NCI-H82 treated with DMSO at 0.1 percent for 48 hours (cell line): Measurements from ENCODE around the gene ZNF319.
"Not testable (repeated sequence)": the region's sequence is repeated elsewhere in the genome, so short reads cannot be mapped to it uniquely, and the experiment has no call there.

Experiments
- DNase-seq: peaks from one replicate; lab custom pipeline; 2025; ENCODE audit not compliant: unreplicated experiment; lab: John Stamatoyannopoulos, UW

Gene ZNF319

DNA sequence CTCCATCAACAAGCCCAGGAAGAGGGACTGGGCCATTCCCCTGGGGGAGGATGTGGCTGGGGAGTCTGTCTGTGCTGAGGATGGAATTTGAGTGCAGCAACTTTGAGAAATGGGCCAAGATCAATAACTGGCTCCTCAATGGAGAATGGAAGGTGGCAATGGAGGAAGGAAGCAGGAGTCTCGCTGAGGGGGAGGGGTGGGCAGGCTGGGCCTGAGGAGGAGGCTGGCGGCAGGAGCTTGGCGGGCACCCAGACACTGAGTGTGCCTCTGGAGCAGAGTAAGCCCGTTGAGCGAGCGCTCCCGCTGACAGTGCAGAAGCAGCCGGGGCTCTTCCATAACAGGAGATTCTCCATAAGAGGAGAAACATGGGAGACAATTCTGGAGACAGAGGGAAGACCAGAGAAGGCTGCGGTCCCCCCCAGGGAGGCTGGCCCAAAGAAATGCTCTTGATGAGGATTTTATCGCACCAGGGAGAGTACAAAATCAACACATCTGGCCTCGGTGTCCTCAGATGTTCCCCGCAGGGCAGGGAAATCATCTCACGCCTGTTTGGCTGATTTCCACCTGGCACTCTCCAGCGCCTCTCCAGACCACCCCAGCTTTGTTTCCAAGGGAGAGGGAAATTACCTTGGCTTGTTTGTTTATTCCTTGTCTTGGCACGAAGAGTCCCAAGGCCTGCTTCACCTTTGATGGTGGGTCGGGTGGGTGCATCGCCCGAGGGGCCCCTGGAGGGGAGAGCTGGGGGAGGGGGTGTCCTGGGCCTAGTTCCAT, 22.3 kb upstream of the ZNF319 start:
- no peak for DNase-seq

DNA sequence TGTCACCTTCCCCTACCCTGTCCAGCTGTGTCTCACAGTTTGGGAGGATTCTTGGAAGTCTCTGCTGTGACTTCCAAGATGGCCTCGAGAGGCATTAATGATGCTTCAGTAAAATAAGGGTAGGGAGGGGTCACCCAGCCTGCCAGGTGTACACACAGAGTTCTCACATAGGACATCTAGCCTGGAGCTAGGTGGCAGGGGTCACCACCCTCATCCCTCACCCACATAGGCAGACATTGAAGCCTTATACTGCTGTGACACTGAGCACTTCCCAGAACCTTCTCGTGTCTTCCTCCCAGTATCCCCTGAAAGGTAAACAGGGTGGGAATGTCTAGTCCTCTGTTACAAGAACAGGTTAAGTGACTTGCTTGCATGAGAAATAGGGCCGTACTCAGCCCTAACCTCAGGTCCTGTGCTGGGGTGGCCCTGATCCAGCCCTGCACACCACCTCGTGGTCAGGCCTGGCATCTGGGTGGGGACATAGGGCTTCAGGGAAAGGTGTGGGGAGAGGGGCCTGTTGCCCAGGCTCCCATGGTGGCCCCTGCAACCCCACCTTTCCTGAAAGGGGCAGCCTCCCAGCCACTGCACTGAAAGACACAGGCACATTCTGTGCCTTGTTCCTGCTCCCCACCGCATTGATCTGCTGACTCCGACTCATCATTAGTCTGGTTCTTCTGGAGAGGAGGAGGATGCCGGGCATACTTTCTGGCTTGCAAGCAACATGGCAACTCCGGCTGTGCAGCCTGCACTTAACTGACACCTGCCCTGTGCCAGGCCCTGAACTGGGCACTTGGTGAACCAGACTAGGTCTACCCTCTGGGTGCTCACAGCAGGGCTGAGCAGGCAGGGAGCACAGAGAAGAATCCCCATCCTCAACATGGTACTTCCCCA, 21.4 kb upstream of the ZNF319 start:
- no peak for DNase-seq

DNA sequence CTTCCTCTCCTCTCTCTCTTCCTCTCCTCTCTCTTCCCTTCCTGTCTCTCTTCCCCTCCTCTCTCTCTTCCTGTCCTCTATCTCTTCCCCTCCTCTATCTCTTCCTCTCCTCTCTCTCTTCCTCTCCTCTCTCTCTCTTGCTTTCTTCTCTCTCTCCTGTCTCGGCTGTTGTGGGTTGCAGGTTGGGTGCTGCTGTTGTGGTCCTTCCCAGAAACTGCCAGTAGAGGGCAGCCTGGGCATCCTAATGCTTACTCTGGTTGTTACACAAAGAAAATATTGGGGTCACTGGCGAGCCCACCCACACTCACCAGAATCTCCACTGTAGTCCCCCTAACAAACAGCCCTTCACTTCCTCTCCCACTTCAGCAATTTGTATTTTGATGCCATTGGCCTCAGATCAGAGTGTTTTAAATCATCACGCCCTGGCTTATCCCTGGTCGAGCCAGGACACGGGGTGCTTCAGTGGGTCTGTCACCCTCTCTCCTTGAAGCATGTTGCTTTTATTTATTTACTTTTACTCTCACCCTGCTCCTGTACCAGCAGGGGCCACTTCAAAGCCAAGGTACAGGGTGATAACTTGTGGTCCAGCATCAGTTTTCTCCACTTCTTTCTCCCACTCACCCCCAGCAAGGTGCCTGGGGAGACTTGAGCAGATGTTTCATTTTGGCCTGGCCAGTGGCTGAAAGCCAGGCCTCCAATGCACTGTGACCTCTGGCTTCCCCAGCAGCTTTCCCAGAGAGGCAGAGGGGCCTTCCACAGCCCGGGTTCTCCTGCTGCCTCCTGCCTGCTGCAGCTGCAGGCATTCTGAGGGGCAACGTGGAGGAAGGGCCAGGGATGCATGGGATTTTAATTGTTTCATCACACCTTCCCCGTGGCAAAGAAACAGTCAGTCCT, 20.4 kb upstream of the ZNF319 start:
- no peak for DNase-seq

DNA sequence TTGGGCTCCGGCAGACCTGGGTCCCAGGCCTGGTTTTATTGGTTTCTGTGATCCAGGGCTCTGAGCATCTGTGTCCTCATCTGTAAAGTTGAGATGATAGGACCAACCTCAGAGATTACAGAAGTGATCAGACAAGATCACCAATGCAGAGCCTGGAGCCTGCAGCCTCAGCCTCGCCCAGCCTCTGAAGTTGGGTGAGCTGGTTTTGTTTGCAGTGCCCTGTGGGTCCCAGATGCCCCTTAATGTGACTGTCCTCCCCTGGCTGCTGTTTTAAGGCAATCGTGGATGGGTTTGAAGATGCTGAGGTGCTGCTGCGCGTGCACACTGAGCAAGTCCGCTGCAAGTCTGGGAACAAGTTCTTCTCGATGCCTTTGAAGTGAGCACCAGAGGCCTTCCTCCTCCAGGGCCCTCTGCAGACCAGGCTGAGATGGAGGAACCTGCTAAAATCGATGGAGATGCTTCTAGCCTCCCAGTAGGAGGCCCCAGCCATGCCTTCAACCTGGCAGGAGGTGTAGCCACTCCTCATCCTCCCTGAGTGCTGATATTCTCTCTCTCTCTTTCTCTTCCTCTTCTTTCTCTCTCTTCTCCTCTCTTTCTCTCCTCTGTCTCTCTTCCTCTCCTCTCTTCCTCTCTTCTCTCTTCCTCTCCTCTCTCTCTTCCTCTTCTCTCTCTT, 19.5 kb upstream of the ZNF319 start:
- DNase-seq: no peak

DNA sequence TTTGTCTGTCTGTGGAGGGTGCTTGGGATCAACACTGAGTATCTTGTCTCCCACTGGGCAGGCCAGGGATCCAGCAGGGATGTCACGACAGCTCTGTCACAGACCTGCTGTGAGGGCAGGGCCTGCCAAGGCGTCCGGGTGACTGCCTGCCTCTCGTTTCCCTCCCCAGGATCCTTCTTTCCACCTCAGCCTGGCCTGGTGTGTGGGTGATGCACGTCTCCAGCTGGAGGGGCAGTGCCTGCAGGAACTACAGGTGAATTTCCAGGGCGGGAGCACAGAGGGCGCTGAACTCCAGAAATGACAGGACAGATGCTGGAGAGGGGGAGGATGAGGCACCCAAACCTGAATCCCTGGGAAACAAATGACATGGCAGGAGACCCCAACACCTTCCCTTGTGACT, 18.3 kb upstream of the ZNF319 start:
- DNase-seq: peak; percentile 15

DNA sequence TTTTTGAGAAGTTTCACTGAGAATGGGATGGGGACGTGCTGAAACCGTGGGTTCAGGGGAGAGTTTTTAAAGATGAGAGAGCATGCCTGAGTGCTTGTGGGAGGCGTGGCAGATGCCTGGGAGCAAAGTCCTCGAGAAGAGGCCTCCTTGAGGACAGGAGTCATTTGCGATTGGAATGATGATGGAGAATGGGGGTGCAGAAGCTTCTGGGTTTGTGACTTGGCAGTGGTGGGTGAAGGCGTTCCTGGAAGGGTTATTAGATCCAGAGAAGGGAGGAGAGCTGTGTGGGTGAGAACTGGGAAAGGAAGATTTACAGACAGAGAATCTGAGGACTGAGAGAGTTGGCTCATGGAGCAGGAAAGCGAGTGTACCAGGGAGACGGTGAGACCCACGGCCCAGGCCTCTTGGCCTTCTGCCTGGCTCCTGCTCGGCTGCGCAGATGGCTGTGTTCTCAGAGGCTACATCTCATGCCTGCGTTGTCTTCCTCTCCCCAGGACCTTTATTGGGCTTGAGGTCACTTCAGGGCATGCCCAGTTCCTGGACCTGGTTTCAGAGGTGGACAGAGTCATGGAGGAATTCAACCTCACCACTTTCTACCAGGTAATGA, 16.5 kb upstream of the ZNF319 start:
- no peak for DNase-seq

DNA sequence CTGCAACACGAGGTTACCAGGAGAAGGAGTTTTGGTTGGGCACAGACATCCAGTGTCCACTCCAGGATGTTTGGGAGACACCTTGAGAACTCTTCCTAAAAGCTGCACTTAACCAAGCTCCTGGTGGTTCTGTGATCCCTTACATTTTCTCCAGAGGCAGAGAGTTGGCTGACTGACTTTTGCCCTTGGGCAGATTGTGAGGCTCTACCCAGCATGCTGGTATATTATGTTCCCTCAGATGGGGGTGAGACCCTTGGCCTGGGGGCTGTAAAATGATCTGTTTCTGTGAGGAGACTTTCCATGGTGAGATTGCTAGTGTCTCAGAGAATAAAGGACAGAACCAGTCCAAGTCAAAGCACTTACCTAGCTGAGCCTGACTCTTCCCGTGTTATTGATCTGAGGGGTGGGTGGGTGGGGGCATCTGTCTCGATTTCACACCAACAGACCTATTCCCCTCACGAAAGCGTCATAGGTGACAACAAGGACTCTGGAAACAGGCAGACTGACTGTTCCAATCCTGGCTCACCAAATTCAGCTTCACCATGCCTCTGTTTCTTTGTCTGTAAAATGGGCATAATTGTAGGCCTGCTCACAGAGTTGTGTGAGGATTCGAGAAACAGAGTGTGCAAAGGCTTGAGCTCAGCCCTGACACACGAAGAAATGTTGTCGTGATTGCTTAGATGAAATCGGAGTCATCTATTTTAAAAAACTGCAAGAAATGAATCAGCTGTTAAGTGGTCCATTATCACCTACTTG, 12.9 kb upstream of the ZNF319 start:
- DNase-seq: no peak

DNA sequence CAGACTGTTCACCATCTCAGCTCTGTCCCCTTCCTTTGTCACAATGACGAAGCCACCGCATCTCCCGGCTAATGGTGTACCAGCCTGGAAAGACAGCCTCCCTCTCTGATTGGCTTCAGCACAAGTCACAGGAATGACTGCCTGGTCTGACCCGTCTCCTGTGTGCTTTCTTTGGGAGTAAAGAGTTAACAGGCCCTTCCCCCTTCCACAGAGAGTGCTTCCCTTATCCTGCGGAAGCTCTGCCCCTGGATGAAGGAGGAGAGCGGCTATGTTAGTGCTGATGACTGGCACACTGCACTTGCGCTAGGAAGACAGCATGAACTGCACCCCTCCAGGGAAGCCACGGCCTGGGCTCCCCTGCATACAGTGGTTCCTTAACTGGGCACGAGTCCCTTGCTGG, 12.0 kb upstream of the ZNF319 start:
- no peak for DNase-seq

DNA sequence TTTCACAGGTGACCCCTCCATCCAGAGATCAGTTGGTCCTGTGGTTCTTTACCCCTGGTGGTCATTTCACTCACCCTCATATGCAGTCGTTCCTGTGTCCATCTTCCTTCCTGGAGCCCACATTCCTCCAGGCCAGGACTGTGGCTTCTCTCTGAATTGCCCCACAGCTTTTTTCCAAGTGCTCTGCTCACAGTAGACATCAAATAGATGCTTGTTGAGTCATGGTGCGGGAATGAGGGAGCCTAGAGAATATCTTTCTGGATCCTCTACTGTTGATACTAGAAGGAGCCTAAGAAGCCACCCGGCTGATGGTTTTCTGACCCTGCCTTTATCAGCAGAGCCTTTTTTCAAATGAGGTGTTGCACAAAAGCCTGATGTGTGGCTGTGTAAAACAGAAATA, 11.2 kb upstream of the ZNF319 start:
- DNase-seq: no peak

DNA sequence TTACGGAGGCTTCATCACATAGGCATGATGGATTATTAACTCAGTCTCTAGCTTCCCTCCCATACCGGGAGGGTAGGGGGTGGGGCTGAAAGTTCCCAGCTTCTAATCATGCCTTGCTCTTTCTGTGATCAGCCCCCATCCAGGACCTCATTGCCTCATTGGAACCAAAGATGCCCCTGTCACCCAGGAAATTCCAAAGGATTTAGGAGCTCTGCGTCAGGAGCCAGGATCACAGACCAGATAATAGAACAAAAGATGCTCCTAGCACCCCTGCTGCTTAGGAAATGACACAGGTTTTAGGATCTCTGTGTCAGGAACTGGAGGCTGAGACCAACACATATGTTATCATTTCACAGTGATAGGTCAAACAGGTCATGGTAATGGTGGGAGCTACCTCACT, 10.4 kb upstream of the ZNF319 start:
- DNase-seq: no peak

DNA sequence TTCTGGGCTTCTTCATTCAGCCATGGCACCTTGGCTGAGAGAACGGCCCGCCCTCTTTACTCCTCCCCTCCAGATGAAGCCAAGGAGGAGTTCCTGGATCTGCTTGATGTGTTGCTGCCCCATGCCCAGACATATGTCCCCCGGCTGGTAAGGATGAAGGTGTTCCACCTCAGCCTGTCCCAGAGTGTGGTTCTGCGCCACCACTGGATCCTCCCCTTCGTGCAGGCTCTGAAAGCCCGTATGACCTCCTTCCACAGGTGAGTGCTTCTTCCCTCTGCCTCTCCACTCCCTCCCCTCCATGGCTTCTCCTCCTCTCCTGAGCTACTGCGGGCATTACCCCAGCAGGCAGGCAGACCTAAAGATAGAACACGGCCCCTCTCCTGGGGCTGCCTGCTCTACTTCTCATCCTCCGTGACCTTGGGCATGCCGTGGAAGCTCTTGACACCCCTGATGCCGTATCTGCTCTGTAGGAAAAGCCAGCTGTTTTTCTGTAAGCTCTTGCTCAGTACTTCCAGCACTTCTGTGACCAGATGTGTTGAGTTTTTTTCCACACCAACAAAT, 9.5 kb upstream of the ZNF319 start:
- no peak for DNase-seq

DNA sequence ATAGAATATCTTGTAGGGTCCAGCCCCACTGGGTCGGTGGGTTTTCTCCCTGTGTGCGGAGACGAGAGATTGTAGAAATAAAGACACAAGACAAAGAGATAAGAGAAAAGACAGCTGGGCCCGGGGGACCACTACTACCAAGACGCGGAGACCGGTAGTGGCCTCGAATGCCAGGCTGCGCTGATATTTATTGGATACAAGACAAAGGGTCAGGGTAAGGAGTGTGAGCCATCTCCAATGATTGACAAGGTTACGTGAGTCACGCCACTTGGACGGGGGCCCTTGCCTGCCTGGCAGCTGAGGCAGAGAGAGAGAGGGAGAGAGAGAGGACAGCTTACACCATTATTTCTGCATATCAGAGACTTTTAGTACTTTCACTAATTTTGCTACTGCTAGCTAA, 4.3 kb upstream of the ZNF319 start:
- not testable (repeated sequence) for DNase-seq

DNA sequence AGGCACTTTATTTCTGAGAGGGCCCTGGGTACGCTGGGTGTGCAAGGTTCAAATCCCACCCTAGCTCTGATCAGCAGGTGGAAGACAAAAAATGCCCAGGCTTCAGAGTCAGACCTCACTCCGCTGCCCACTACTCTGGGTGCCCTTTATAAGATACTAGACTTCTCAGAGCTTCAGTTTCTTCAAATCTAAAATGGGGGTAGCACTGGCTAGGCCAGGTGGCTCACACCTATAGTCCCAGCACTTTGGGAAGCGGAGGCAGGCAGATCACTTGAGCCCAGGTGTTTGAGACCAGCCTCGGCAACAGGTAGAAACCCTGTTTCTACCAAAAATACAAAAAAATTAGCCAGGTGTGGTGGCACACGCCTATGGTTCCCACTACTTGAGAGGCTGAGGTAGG, 2.5 kb upstream of the ZNF319 start:
- DNase-seq: no peak

DNA sequence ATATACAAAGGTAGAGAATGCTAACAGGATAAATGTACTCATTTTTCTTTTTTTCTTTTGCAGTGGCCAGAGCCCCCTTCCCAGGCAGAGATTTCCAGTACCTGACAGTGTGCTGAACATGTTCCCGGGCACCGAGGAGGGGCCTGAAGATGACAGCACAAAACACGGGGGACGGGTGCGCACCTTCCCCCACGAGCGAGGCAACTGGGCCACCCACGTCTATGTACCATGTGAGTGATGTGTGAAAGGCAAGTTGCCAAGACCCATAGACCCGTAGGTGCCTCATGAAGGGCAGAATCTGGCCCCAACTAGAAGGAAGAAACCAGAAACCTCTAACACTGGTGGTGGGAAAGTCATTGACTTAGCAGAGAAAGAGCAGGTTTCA, 1.9 kb upstream of the ZNF319 start:
- no peak for DNase-seq

DNA sequence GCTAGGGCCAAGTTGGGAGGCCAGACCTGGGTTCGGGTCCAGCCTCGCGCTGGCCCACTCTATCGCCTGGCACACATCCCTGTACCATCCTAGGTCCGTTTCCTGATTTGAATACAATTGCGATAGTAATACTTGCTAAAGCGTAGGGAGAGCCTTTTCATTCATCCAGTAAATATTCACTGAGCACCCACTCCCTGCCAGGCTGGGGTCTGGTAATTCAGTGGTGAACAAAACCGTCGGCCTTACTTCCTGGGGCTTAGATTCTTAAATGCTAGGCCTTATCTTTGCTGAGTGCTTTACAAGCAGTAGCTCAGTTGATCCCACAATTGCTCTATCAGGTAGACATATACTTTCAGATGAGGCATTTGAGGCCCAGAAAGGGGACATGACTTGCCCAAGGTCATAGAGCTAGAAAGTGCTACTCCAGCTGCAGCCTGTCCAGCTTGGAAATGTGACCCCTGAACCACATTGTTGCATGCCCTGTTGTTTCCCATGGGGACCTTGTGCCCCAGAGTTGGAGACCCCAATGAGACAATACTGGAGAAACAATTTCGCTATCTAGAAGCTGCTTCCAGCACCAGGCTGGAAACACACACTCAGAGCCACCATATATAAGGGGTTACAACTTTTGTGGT, 1.4 kb upstream of the ZNF319 start:
- DNase-seq: no peak

DNA sequence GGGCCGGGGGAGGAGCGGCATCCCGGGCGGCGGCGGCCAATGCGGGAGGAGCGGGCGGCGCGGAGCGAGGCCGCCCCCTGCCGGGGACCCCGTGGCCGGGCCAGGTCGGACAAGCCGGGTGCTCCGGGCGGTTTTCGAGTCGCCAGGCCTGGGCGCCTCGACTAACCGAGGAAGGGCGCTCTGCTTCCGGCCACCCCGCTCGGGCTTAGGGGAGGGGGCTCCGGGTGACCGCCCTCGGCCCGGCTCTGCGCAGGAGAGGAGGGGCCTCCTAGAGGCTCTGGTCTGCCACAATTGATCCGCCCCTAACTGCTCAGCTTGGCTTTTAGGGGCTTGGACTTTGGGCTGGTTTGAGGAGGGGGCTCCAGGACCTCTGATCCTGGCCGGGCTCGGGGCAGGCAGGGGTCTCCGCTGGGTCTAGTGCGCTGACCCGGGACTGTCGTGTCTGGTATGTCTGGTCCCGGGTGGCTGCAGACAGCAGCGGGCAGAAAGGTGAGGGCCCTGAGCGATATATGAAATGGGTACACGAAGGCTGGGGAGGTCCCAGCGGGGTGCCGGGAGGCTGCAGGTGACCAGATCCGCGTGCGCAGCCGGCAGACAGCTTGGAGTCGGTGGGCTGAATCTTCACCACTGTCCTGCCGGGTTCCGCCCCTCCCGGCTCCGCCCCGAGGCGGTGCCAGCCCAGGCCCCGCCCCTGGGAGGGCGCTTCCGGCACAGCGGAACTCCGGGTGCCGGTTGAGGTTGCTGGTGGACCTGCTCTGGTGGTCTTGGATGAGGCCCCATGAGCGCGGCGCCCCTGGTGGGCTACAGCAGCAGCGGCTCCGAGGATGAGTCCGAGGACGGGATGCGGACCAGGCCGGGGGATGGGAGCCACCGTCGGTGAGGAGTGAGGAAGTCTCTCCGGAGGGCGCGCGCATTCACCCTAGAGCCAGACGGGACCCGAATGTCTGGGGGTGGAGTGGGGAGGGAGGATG, 519 bp upstream of the ZNF319 start, which contains the start of gene USB1:
Gene USB1, plus strand, starts transcription at position 702 of the 971 bp plus-strand sequence. Its CDS starts 77 bp downstream, at position 779.
- peak; percentile 39 for DNase-seq

DNA sequence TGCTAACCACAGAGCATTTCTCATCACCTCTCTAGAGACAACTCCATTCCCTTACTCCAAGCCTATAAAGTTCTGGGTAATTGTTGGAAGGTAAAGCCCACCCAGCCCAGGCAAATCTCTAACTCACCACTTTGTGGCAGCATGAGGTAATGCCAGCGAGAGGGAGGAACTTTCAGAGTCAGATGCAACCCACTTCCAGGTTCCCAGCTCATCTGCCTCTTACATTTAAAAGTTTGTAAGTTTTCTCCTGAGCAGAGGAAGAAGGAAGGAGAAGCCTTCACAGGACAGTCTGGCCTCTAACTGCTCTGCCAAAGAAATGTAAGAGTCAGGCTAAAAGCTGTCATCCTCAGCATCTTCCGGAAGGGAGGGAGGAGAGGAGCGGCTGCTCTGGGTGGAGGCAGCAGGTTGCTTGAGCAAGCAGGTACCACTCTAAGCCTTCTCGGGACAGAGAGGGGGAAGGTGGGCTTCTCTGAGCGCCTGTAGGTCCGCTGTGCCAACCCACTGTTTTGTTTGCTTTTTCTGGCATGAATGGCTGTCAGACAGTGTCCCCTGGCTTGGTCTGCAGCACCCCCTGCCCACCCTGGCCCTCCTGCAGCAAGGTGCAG, 1.0 kb downstream of the ZNF319 start:
- DNase-seq: no peak
